IMR-90 (cell line): ENCODE measurements around the gene COMP. TPM values are rescaled to one million over a fixed set of nuclear protein-coding genes. Genes with fewer than 3 reads are reported as not detected.

ENCODE experiments used
- ATAC-seq: fragments of 200-7000 bp; cut with Tn5 transposase; 2 replicates; pipeline ENCODE4 v1.9.1; 2020; ENCODE audit warnings: low read depth, mild to moderate bottlenecking, moderate library complexity
- BruUV-seq: library from RNA; stranded (reverse); fragments of 400-500 nt; replicated peaks from 2 replicates; lab custom pipeline; 2021; lab: Mats Ljungman, UMichigan
- CTCF ChIA-PET: fragments of 300-600 bp; formaldehyde crosslinking; extraction: SDS; loops from one replicate; lab custom pipeline; 2021; ENCODE audit warnings: antibody characterized with exemption; lab: Yijun Ruan, JAX
- POLR2A ChIA-PET: fragments of 300-600 bp; sonication (Branson Sonifier 250); formaldehyde crosslinking; loops from one replicate; lab custom pipeline; 2022; ENCODE audit warnings: antibody characterized with exemption; ENCODE audit not compliant: unreplicated experiment; lab: Charles Lee
- DNase-seq: peaks from one replicate; pipeline ENCODE4 v3.0.0; 2013
- H2AFZ ChIP-seq: replicated peaks from 2 replicates; pipeline ENCODE3; 2013; ENCODE audit warnings: low read length, mild to moderate bottlenecking; ENCODE audit not compliant: poor library complexity
- H2AK5ac ChIP-seq: 2 replicates; pipeline ENCODE4 v1.6.1; 2013; ENCODE audit warnings: low read depth, low read length, inconsistent platforms
- H2AK9ac ChIP-seq: replicated peaks from 2 replicates; pipeline ENCODE3; 2013; ENCODE audit warnings: mild to moderate bottlenecking, low read depth, low read length, moderate library complexity; ENCODE audit not compliant: poor library complexity
- H2BK120ac ChIP-seq: 2 replicates; pipeline ENCODE4 v1.6.1; 2013; ENCODE audit warnings: low read depth, low read length, inconsistent platforms
- H2BK15ac ChIP-seq: 3 replicates; pipeline ENCODE4 v1.6.1; 2013; ENCODE audit warnings: low read depth, low read length, inconsistent platforms
- H2BK20ac ChIP-seq: 2 replicates; pipeline ENCODE4 v1.6.1; 2013; ENCODE audit warnings: low read depth, mild to moderate bottlenecking, inconsistent platforms, low read length, moderate library complexity
- H2BK5ac ChIP-seq: 2 replicates; pipeline ENCODE4 v1.6.1; 2013; ENCODE audit warnings: mild to moderate bottlenecking, low read depth, low read length, inconsistent platforms; ENCODE audit not compliant: poor library complexity, severe bottlenecking
- H3K14ac ChIP-seq: replicated peaks from 2 replicates; pipeline ENCODE4 v1.6.1; 2013; ENCODE audit warnings: low read depth, low read length, inconsistent platforms
- H3K18ac ChIP-seq: 2 replicates; pipeline ENCODE4 v1.6.1; 2013; ENCODE audit warnings: low read depth, low read length, control low read depth
- H3K23ac ChIP-seq: 2 replicates; pipeline ENCODE4 v1.6.1; 2013; ENCODE audit warnings: low read depth, low read length, inconsistent platforms
- H3K27ac ChIP-seq: 2 replicates; pipeline ENCODE4 v1.5.1; 2013; ENCODE audit warnings: mild to moderate bottlenecking, control low read depth, low read length; ENCODE audit not compliant: insufficient read depth
- H3K27me3 ChIP-seq: 2 replicates; pipeline ENCODE4 v1.6.1; 2013; ENCODE audit warnings: low read length; ENCODE audit not compliant: control insufficient read depth, insufficient read depth
- H3K36me3 ChIP-seq: 2 replicates; pipeline ENCODE4 v1.6.1; 2013; ENCODE audit warnings: low read length, mixed read lengths; ENCODE audit not compliant: control insufficient read depth, insufficient read depth
- H3K4ac ChIP-seq: 2 replicates; pipeline ENCODE4 v1.6.1; 2013; ENCODE audit warnings: low read depth, low read length, inconsistent platforms
- H3K4me1 ChIP-seq: 2 replicates; pipeline ENCODE4 v1.6.1; 2013; ENCODE audit warnings: low read length, mixed read lengths; ENCODE audit not compliant: control insufficient read depth, insufficient read depth
- H3K4me2 ChIP-seq: 2 replicates; pipeline ENCODE4 v1.6.1; 2013; ENCODE audit warnings: low read depth, mild to moderate bottlenecking, control low read depth, low read length, moderate library complexity
- H3K4me3 ChIP-seq: 2 replicates; pipeline ENCODE4 v1.5.1; 2013; ENCODE audit warnings: low read depth, mild to moderate bottlenecking, control low read depth, low read length, moderate library complexity; ENCODE audit not compliant: insufficient read depth
- H3K56ac ChIP-seq: 2 replicates; pipeline ENCODE4 v1.6.1; 2013; ENCODE audit warnings: low read length, inconsistent platforms; ENCODE audit not compliant: insufficient read depth; ENCODE audit errors: extremely low read depth
- H3K79me1 ChIP-seq, 2 experiments: 2 replicates each; pipeline ENCODE4 v1.6.1; 2013; ENCODE audit warnings: low read length in 2 of 2, inconsistent platforms in 1 of 2, low read depth in 1 of 2
- H3K9ac ChIP-seq: 2 replicates; pipeline ENCODE4 v1.6.1; 2013; ENCODE audit warnings: low read depth, low read length, control low read depth
- H3K9me1 ChIP-seq: 2 replicates; pipeline ENCODE4 v1.6.1; 2013; ENCODE audit warnings: low read length, inconsistent platforms; ENCODE audit not compliant: insufficient read depth
- H3K9me3 ChIP-seq: 2 replicates; pipeline ENCODE4 v1.6.1; 2013; ENCODE audit warnings: low read length; ENCODE audit not compliant: control insufficient read depth, insufficient read depth
- H4K20me1 ChIP-seq: 2 replicates; pipeline ENCODE4 v1.6.1; 2013; ENCODE audit warnings: low read length, inconsistent platforms; ENCODE audit not compliant: insufficient read depth
- H4K5ac ChIP-seq: 2 replicates; pipeline ENCODE4 v1.6.1; 2013; ENCODE audit warnings: mild to moderate bottlenecking, low read depth, low read length, control low read depth
- H4K8ac ChIP-seq, 2 experiments: 2 replicates each; pipeline ENCODE4 v1.6.1; 2013; ENCODE audit warnings: low read depth in 2 of 2, low read length in 2 of 2, control low read depth in 1 of 2, inconsistent platforms in 1 of 2
- H4K91ac ChIP-seq: 2 replicates; pipeline ENCODE4 v1.6.1; 2013; ENCODE audit warnings: low read depth, low read length, inconsistent platforms; ENCODE audit not compliant: insufficient read depth
- BHLHE40 ChIP-seq: fragments of 150-350 bp; IDR thresholded peaks from 2 replicates; pipeline ENCODE4 v1.6.1; 2016; ENCODE audit warnings: mild to moderate bottlenecking, low read depth, low read length
- CTCF ChIP-seq: conservative IDR thresholded peaks from 2 replicates; pipeline ENCODE4 v1.5.1; 2012; ENCODE audit warnings: mild to moderate bottlenecking, low read depth, low read length, improper control_type of control experiment
- MAZ ChIP-seq: IDR thresholded peaks from 2 replicates; pipeline ENCODE4 v1.6.1; 2012; ENCODE audit warnings: low read depth, mild to moderate bottlenecking, low read length, improper control_type of control experiment, moderate library complexity, borderline replicate concordance
- NFE2L2 ChIP-seq: fragments of 150-350 bp; IDR thresholded peaks from 2 replicates; pipeline ENCODE4 v1.6.1; 2016; ENCODE audit warnings: low read depth, mild to moderate bottlenecking, low read length
- RAD21 ChIP-seq: IDR thresholded peaks from 2 replicates; pipeline ENCODE4 v1.6.1; 2012; ENCODE audit warnings: low read length, improper control_type of control experiment
- RFX5 ChIP-seq: IDR thresholded peaks from 2 replicates; pipeline ENCODE4 v1.8.0; 2012; ENCODE audit warnings: low read depth, mild to moderate bottlenecking, low read length, moderate library complexity
- WGBS, 2 experiments: methylation state at CpG; one replicate each; pipeline versions ENCODE4 v1.1.5 to v1.1.7; 2013; ENCODE audit warnings: missing lambda C conversion rate in 2 of 2; ENCODE audit not compliant: insufficient read length in 1 of 2; ENCODE audit errors: extremely low coverage in 2 of 2; 5-methylcytosine and 5-hydroxymethylcytosine counted together
- dilution Hi-C: fragments of 300-500 bp; cut with HindIII; formaldehyde crosslinking; loops from one replicate; pipeline ENCODE4 v1.14.3; 2018; ENCODE audit warnings: low sequenced_read_pairs; ENCODE audit not compliant: unreplicated experiment
- in situ Hi-C: fragments of 300-500 bp; cut with MboI; formaldehyde crosslinking; loops from 3 replicates; pipeline ENCODE4 v1.14.3; 2019; ENCODE audit warnings: low sequenced_read_pairs, inconsistent platforms, mixed read lengths
- intact Hi-C: fragments of 100-400 bp; cut with micrococcal nuclease; formaldehyde crosslinking; loops from 2 replicates; pipeline ENCODE4 v1.10.0; 2022
- polyA plus RNA-seq, 3 experiments: library from polyadenylated mRNA; depleted of rRNA; stranded (reverse); fragments of >200 nt; gene quantifications; 2 replicates each; pipeline ENCODE4 v1.2.3, GENCODE V29; 2012; ENCODE audit warnings: low replicate concordance in 1 of 3
- total RNA-seq: library from RNA; depleted of rRNA; stranded (reverse); fragments of >200 nt; gene quantifications from 2 replicates; pipeline ENCODE4 v1.2.3, GENCODE V29; 2012

Gene COMP
- total and polyA plus RNA-seq, 2 of the 4 experiments (the other 2 are of a cell fraction) = under 0.01 to 0.43 TPM

- no peak overlapping the region for H4K8ac ChIP-seq
- CTCF ChIA-PET = no interaction called here
These were observed 13.1 kb downstream of the COMP start for GRCh38 chr19:18778076-18778389.

More at GRCh38 chr19:18778076-18778389, 13.1 kb downstream of the COMP start:
- H3K18ac ChIP-seq = no peak overlapping the region
- H3K36me3 ChIP-seq = no peaks in the 10 kb centered on the region
- no peak overlapping the region for H2BK5ac ChIP-seq
- H2BK120ac ChIP-seq = no peak overlapping the region
- no peaks in the 10 kb centered on the region for H3K9me3 ChIP-seq
- no peak overlapping the region for H3K4me3 ChIP-seq
- H3K27ac ChIP-seq = no peak overlapping the region
- no peak overlapping the region for H3K14ac ChIP-seq
- no peak overlapping the region for H2BK20ac ChIP-seq
- H4K5ac ChIP-seq = no peak overlapping the region
- in situ Hi-C loops (no loop called here), dilution Hi-C loops (no loop called here), intact Hi-C loops (no loop called here)
- H2AK5ac ChIP-seq = no peak overlapping the region
- no peak overlapping the region for H3K9ac ChIP-seq
- no peak overlapping the region for H2AK9ac ChIP-seq
- peaks cover 14% of the 10 kb centered on the region for H3K4me1 ChIP-seq
- no peaks in the 10 kb centered on the region for H3K79me1 ChIP-seq
- WGBS, 2 experiments = 76% methylated on average over 7 of the region's 11 CpGs; no CpG with 5 or more reads in 1 of the 2 experiments
- H2BK15ac ChIP-seq = no peak overlapping the region
- DNase-seq = no peak
- no peak for ATAC-seq
- no peak overlapping the region for H3K56ac ChIP-seq
- BruUV-seq = no TSS peak
- no peak overlapping the region for H3K4me2 ChIP-seq
- peaks cover 11% of the 10 kb centered on the region for H4K20me1 ChIP-seq
- H2AFZ ChIP-seq = no peak overlapping the region
- H3K27me3 ChIP-seq = no peaks in the 10 kb centered on the region
- no peak overlapping the region for H4K91ac ChIP-seq
- H3K9me1 ChIP-seq = 0 out of 2 replicates have a peak, but pooled peaks cover 2% of the 10 kb centered on the region
- no peak overlapping the region for H3K4ac ChIP-seq
- TF ChIP-seq CTCF (no peak), NFE2L2 (no peak), RAD21 (no peak), BHLHE40 (no peak), MAZ (no peak), RFX5 (no peak)
- H3K23ac ChIP-seq = no peak overlapping the region
- POLR2A ChIA-PET = no interaction called here
